Measurements from ENCODE around the gene TEX28.

DNA sequence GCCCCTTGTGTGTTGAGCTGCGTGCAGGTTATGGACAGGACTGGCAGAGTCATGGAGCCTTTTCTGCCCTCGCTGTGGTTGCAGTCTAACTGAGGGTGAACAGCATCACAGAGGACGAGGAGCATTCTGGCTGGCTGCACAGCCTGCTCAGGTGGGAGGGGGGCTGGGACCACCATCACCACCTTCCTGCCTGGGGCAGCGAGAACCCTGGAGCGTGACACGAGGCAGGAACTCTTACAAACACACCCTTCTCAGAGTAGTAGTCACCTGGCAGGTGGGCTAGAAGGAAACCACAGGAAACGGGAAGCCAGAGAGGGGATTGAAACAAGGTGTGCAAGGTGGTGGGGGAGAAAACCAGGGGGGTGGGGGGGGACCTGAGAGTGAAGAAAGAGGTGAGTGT lies 26.2 kb upstream of the TEX28 start:
- TF ChIP-seq NR3C1 (IDR thresholded peaks at IDR 0.05) (no peak), CTCF (IDR thresholded peaks at IDR 0.05) (no peak)
